Pancreas (tissue), 10 donors: ENCODE results near the gene P2RX4. TPM values are rescaled to one million over a fixed set of nuclear protein-coding genes. Genes with fewer than 3 reads are reported as not detected.
"Not testable (repeated sequence)": the region's sequence is repeated elsewhere in the genome, so short reads cannot be mapped to it uniquely, and the experiment has no call there.

Experiments used
- ATAC-seq, 4 donors: fragments of 200-7000 bp; cut with Tn5 transposase; one replicate each; pipeline versions ENCODE4 v1.8.0 to v1.9.1; 2020; ENCODE audit warnings: mild to moderate bottlenecking in 4 of 4, moderate library complexity in 4 of 4
- DNase-seq, 6 donors: peaks; one replicate each; pipeline ENCODE4 v3.0.0-alpha.2; 2020
- FAIRE-seq: peaks from 2 replicates; lab custom pipeline; 2012; peaks lifted over from hg19 to GRCh38; lab: Jason Lieb, UNC
- H3K27ac ChIP-seq, 4 donors: fragments of 200-600 bp; sonication (generic); 1 replicate in 3 of 4; 2 replicates in 1 of 4; pipeline versions ENCODE4 v1.5.0 to v1.8.0; 2020
- H3K27me3 ChIP-seq, 4 donors: fragments of 200-600 bp; one replicate each; pipeline ENCODE4 v1.8.0; 2021
- H3K36me3 ChIP-seq, 3 donors: fragments of 200-600 bp; sonication (generic) in 1 of 3; one replicate each; pipeline versions ENCODE4 v1.5.0 to v1.8.0; 2020 to 2021
- H3K4me1 ChIP-seq, 3 donors: fragments of 200-600 bp; one replicate each; pipeline ENCODE4 v1.8.0; 2021
- H3K4me3 ChIP-seq, 4 donors: fragments of 200-600 bp; sonication (generic) in 2 of 4; one replicate each; pipeline versions ENCODE4 v1.5.0 to v1.8.0; 2020 to 2021
- H3K9me3 ChIP-seq, 4 donors: fragments of 200-600 bp; one replicate each; pipeline ENCODE4 v1.8.0; 2021
- CTCF ChIP-seq, 4 donors: fragments of 200-600 bp; sonication (generic) in 3 of 4; IDR thresholded peaks; one replicate each; pipeline versions ENCODE4 v1.5.0 to v1.8.0; 2021; ENCODE audit warnings: antibody characterized with exemption in 4 of 4
- WGBS, 2 donors: extraction: QIAGEN DNeasy Blood & Tissue Kit; methylation state at CpG; one replicate each; pipeline ENCODE4 v1.1.7; 2013; 5-methylcytosine and 5-hydroxymethylcytosine counted together
- intact Hi-C, 3 donors: fragments of 100-400 bp; cut with DNase I; formaldehyde crosslinking; loops; one replicate each; pipeline versions ENCODE4 v1.11.1 to v1.14.2; 2022
- polyA plus RNA-seq, 2 donors: library from polyadenylated mRNA; stranded (reverse); fragments of 200-250 nt; gene quantifications; one replicate each; pipeline ENCODE4 v1.2.3, GENCODE V29; 2013
- total RNA-seq, 6 donors: library from RNA; stranded (reverse); fragmentation: NEBNext Ultra II Directional in 4 of 6; extraction: Animal tissue kit (Norgen Biotek cat#: 25700) in 4 of 6; gene quantifications; one replicate each; pipeline versions ENCODE4 v1.2.1 to v1.2.4, GENCODE V29; 2021 to 2023
- donor health status: healthy with polysubstance abuse.
- donor health status: DM: no; HTN: no; CAD: no; lungs with moderate emphysema.
- donor health status: DM: no; HTN: no; CAD: no.
- donor health status: control.
- donor health status: control.
- donor health status: Bipolar disorder and iron deficiency.
- donor health status: DM: yes; HTN: yes; CAD: no.
- donor health status: DM: no; HTN: no; CAD: no.
- donor health status: DM: no; HTN: no; CAD: no.
- donor health status: DM: yes; HTN: yes; CAD: no.

The P2RX4 gene
- total and polyA plus RNA-seq, 8 donors: 27.5 to 60.1 (median 33.1) TPM

GRCh38 chr12:121228919-121229665 lies 19.2 kb downstream of the P2RX4 start:
- Histone ChIP-seq H3K27me3 (no peaks in the 10 kb centered on the region), H3K9me3 (no peaks in the 10 kb centered on the region), H3K4me3 (no peak overlapping the region), H3K4me1 (peaks cover 16 to 21% (median 16%) of the 10 kb centered on the region in 3 donors), H3K36me3 (peaks cover 0 to 42% (median 4%) of the 10 kb centered on the region in 3 donors), H3K27ac (peak overlapping the region in 1 of 4 donors; percentile 30)
- no peak for ATAC-seq
- intact Hi-C loops: loop anchor here in 1 of 3 donors (10.0 kb wide), 1 partner anchor 114 kb away; no protein-coding TSS in a partner anchor
- WGBS, 2 donors: 93 to 94% methylated on average over 24 of the region's 24 CpGs
- TF ChIP-seq CTCF (IDR thresholded peaks at IDR 0.05): no peak
- no peak for FAIRE-seq
- DNase-seq: peak in 2 of 6 donors; percentile 39 to 65

- H3K9me3 ChIP-seq, FAIRE-seq, H3K4me3 ChIP-seq, H3K27me3 ChIP-seq: not testable (repeated sequence)
- DNase-seq (peak; percentile 60 to 85 (median 72)), ATAC-seq (peak; percentile 49 to 81 (median 74))
- Histone ChIP-seq H3K36me3 (peaks cover 0 to 42% (median 4%) of the 10 kb centered on the region in 3 donors), H3K4me1 (peaks cover 16 to 21% (median 16%) of the 10 kb centered on the region in 3 donors), H3K27ac (peak overlapping the region in 1 of 4 donors; percentile 30)
- WGBS, 2 donors: 45% methylated on average over 19 of the region's 19 CpGs
- intact Hi-C loops: loop anchor here in 1 of 3 donors (10.0 kb wide), 1 partner anchor 115 kb away; no protein-coding TSS in a partner anchor
- peak; percentile 83 to 87 (median 86) for TF ChIP-seq CTCF (IDR thresholded peaks at IDR 0.05)
Observed at GRCh38 chr12:121229826-121230537, 20.1 kb downstream of the P2RX4 start.

- intact Hi-C loops: no loop called here
- H3K36me3 ChIP-seq: peaks cover 0 to 42% (median 4%) of the 10 kb centered on the region in 3 donors
- no peak for FAIRE-seq
- 76 to 89% methylated on average over 12 of the region's 12 CpGs for WGBS, 2 donors
- H3K9me3 ChIP-seq: no peaks in the 10 kb centered on the region
- peak in 2 of 6 donors; percentile 20 to 49 for DNase-seq
- no peak for TF ChIP-seq CTCF (IDR thresholded peaks at IDR 0.05)
- no peak for ATAC-seq
- H3K4me1 ChIP-seq: peaks cover 16 to 21% (median 16%) of the 10 kb centered on the region in 3 donors
- H3K27ac ChIP-seq: no peak overlapping the region
- H3K4me3 ChIP-seq: no peak overlapping the region
- no peaks in the 10 kb centered on the region for H3K27me3 ChIP-seq
Observed at GRCh38 chr12:121230538-121230907, 20.6 kb downstream of the P2RX4 start.

- intact Hi-C loops: no loop called here
- Histone ChIP-seq H3K27ac (no peak overlapping the region), H3K36me3 (peaks cover 0 to 32% (median 4%) of the 10 kb centered on the region in 3 donors), H3K27me3 (no peaks in the 10 kb centered on the region), H3K9me3 (no peaks in the 10 kb centered on the region), H3K4me3 (no peak overlapping the region), H3K4me1 (peaks cover 9 to 20% (median 12%) of the 10 kb centered on the region in 3 donors)
- TF ChIP-seq CTCF (IDR thresholded peaks at IDR 0.05): no peak
- FAIRE-seq (no peak), DNase-seq (peak in 1 of 6 donors; percentile 67), ATAC-seq (no peak)
- 81 to 87% methylated on average over 16 of the region's 16 CpGs for WGBS, 2 donors
Observed at GRCh38 chr12:121232163-121232562, 22.2 kb downstream of the P2RX4 start.
